Inflammatory macrophage treated with lipopolysaccharide for 1 hour (primary cell): Measurements from ENCODE around the gene PTPN3.

Experiments
- DNase-seq, 2 donors: peaks; one replicate each; pipeline ENCODE4 v3.0.0-alpha.2; 2020 to 2022

The PTPN3 gene

DNA sequence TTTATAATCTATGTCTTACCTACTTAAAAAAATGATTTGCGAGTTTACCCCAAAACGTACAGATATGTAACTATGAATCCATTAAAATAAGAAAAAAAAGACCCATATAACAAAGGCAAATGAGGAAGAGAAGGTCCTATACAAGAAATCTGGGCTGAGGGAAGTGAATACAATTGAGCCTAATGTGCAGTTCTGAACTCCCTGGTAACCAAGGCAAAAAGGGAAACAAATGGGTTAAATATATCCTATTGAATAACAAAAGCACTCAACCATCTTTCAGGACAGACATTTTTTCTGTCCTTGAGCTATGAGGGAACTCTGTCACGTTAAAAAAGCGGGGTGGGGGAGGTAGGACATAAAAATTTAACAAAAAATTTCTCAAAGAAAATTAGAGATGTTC, 78.6 kb downstream of the PTPN3 start:
- no peak for DNase-seq

DNA sequence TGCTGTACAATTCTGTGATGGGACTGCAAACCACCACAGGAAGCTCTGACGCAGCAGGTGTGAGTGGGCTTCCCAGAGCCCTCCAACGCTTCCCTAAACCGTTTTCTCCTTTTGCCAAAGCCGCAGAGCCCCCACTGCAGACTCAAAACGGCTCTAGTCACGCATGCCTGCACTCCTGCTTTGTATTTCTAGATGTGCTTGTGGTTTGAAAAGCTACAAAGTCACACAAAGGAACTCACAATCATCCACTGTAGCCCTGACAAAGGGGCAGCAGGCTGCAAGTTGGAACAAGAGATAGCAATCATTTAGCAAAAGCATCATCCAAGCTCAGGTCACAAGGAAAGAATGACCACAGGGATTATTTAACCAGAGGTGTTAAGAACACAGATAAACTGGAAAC, 79.3 kb downstream of the PTPN3 start:
- no peak for DNase-seq

DNA sequence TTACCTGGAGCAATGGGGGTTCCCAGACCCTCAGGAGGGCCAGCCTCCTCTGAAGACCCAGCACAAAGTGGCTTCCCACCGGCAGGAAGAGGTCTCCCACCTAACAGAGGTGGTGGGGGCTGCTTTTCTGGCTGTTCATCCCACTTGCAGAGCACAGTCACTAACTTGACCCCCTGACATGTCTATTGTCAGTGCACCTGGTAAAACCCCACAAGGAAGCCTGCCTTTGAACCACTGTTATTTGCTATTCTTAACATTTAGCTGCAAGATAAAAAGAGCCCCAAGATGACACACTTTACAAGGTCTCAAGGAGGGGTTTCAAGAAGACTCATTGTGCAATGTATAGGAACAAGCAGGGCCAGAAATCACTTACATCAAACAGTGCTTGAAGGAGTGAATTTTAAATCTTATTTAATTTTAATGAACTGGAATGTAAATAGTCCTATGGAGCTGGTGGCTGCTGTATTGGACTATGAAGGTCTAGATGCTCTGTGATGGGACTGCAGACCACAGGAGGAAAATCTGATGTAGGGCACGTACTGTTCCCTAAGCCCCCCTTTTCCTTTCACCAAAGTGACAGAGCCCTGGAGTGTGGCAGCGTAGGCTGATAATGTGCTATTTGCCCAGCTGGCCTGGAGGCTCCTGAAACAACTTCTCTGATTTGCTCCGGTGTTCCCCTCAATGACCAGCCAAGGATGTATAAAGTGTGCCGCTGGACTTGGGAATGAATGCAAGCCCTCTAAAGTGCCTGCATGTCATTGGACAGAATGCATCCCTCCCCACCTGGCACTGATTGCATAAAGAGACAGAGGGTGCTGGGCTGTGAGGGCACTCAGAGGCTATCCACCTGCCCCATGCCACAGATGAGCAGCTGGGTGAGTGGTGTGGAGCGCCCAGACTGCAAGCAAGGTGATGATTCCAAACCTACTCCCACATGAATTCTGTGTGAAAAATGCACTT, 80.2 kb downstream of the PTPN3 start:
- DNase-seq, result no peak

DNA sequence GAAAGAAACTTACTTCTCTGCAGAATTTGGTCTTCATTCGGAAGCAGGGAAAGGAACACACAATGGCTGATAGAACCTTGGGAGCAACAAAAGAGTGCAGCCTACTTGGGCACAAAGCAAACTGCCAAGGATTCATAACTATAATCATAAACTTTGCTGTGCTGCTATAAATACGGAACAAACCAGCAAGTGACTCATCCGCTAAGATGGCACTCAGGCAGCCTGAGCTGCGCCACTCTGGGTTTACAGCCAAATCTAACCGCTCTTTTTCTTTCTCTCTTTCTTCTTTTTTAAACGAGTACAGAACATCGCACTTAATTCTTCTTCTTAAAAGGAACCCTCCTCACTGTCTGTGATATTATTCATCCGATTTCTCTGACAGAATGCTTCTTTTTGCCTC, 81.1 kb downstream of the PTPN3 start:
- DNase-seq, result no peak

DNA sequence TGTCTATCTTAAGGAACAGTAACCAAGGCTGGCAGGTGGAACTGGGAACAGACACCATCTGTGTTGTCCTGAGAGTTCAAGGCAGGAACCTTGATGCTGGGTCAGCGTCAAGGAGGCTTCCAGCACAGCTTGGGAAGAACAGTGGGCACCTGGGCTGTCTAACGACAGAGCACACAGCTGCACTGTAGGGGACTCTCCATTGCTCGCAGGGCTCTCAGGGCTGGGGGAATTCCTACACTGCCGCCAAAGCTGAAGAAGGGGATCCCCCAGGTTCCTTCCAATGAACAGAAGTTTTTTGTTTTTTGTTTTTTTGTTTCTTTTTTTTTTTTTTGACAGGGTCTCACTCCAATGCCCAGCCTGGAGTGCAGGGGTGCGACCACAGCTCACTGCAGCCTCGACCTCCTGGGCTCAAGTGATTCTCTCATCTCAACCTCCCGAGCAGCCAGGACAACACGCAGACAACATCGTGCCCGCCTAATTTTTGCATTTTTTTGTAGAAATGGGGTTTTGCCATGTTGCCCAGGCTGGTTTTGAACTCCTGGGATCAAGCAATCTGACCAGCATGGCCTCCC, 81.9 kb downstream of the PTPN3 start:
- DNase-seq, result no peak

DNA sequence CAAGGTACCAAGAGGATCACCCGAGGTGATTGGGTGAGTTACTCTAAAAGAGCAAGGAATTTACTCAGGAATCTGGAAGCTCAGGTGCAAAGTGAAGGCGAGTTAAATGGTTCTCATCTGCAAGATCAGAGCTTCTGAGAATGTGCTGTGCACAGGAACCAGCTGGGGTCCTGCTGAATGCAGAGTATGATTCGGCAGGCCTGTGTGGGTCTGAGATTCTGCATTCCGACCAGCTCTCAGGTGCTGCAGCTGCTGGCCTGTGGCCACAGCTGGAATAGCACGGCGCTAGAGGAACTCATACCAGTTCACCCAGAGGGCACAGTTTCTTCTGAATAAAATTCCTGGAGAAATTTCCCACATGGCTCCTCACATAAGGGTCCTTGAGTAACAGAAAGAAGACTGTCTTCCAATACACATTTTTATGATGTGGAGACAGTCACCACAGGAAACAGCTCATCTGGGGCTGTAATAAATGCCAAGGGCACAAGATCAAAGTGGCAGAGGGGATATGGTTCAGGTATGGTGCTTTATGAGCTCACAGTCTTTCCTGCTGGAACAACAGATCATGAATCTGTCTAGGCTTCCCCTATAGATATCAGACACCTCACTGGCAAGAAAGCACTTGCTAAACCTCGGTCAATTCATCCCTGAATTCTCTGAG, 83.9 kb downstream of the PTPN3 start:
- no peak for DNase-seq

DNA sequence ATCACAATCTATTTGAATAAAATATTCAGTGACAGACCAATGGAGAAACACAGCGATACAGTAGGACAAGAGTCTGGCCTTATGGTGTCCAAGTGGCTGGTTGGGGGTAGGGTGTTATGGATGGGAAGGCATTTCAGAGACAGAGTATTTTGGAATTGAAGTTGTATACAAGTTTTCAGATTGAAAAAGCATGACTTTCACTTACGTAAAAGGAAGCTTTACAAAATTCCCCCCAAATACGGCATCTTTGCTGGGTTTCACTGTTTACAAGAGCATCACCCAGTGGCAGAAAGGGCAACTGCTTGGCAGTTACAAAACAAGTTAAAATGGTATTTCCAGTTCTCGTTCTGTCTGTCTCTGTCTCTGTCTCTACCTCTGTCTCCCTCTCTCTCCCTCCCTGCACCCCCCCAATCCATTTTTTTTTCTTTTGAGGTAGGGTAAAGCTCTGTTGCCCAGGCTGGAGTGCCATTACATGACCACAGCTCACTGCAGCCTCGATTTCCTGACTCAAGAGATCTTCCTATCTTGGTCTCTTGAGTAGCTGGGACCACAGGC, 86.2 kb downstream of the PTPN3 start:
- DNase-seq, result peak; percentile 14 to 25

DNA sequence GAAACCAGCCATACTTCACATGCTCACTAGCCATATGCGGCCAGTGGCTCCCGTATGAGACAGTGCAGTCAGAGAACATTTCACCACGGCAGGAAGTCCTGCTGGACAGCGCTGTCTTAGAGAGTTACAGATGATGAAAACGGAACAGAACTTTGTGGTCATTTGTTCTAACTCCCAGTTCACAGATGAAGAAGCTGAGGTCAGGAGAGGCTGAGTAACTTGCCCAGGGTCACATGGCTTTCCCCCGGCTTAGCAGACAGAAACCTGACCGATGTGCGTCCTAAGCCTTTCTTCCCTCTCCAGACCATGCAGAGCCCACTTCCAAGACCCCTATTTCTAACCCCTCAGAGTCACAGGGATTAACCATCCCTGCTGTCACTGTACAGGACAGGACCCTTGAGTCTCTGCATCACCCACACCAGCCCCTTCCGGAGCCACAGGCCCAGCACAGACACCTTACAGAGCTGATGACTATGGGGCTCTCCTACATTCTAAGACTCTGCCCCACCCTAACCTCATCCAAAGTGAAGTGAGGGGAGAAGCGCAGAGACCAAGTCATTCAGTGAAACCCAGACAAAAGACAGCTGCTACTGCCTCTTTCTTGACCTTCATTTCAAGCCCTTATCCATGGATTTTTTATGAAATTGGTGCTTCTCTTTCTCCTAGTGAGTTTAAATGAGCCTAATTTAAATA, 86.9 kb downstream of the PTPN3 start:
- DNase-seq, result no peak

DNA sequence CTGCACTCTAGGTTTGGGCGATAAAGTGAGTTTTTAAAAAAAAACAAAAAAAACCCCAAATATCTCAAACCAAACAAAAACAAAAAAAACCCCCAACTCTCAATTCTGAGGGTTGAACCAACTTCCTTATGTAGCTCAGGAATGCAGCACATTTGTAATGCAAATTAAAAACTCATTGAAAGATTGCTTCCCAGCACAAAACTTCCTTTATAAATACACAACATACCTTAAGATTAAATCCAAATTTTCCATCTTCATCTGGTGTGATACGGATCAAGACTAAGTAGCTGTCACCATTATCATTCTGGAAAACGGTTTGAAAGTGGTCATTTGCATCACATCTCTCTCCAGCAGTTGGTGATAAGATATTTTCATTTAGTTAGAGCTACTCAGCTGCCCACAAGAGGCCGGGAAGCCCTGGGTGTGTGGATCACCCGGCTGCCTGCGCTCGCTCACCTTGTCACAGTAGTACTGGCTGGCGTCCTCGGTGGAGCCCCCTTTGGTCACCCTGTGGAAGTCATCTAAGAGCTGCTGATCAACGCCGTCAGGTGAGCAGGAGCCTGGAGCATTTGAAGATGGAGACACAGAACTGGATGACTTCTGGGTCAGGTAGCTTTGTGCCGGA, 88.2 kb downstream of the PTPN3 start:
- DNase-seq, result no peak

DNA sequence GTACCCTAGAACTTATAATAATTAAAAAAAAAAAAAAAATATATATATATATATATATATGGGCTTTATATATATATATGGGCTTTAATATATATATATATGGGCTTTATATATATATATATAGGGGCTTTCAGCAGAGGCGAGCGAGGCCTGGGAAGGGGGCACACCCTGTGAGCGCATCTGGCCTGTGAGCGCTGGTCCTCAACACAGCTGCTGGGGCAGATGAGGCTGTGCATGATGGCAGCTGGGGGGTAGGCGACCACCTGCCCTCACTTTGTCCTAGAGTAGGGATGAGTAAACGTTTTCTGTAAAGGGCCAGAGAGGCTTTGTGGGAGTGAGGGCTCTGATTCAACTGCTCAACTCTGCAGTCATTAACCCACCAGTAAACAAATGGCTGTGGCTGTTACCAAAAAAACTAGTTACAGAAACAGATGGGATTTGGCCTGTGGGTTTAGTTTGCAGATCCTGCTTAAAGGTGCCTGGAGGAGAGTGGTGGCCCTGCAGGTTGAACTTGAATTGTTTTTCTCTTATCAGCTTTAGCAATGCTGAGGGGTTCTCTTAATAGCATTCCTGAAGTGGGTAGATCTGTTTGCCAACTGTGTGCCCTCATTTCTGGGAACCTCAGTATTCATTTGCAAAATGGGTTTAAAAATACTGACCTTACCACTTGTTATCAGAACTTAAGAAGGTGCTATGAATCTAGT, 89.2 kb downstream of the PTPN3 start:
- DNase-seq, result no peak

DNA sequence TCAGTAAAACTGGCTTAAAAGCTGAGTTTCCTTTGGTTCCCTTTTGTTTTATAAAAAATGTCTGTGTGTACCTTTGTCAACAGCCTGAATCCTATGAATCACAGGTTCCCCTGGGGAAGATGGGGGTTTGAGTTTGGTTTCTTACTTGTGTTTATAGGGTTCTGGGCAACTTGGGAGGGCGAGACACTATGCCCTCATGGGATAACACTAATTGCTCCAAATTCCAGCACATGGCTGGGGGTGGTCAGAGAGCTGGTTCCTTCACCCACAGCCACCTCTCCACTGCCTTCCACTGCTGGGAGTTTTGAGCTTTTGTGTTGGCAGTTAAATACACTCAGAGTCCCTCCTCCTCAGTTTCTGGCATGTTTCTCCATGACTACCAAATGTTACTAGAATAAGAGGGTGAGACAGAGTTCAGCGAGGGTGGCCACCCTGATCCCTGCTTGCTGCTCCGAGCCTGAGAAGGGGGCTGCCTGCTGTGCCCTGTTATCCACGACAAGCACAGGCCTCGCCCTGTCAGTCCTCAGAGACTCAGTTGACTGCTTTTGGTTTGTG, 94.3 kb downstream of the PTPN3 start:
- DNase-seq, result no peak

DNA sequence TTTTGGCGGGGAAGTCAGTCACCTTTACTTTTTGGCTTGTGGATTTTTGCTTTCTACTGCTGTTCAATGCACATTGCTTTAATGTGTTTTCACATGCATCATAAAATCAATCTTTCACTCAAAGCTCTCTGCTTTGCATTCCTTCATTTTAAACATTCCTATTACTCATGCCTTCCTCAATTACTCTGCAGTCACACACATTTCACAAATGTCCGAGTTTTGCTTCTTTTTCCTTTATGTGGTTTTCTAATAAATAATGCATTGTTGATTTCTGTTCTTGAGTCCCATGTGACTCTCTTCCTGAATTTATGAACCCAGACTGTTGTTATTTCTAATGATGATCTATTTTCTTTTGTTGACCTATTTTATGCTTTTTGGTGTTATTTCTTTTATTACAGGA, 95.0 kb downstream of the PTPN3 start:
- no peak for DNase-seq

DNA sequence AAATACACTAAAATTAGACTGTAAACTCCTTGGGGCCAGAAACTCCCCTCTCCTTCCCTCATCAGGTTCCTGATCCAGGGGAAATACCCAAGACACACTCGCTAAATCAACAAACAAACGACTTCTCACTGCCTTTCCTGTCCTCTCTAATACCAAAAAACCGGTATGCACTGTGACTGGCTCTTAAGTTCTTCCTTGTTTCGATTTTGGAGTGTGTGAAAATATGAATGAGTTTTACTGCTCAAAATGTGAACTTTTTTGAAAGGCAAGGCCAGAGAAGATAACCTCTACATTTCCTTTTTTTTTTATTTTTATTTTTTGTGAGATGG, 96.2 kb downstream of the PTPN3 start:
- no peak for DNase-seq

DNA sequence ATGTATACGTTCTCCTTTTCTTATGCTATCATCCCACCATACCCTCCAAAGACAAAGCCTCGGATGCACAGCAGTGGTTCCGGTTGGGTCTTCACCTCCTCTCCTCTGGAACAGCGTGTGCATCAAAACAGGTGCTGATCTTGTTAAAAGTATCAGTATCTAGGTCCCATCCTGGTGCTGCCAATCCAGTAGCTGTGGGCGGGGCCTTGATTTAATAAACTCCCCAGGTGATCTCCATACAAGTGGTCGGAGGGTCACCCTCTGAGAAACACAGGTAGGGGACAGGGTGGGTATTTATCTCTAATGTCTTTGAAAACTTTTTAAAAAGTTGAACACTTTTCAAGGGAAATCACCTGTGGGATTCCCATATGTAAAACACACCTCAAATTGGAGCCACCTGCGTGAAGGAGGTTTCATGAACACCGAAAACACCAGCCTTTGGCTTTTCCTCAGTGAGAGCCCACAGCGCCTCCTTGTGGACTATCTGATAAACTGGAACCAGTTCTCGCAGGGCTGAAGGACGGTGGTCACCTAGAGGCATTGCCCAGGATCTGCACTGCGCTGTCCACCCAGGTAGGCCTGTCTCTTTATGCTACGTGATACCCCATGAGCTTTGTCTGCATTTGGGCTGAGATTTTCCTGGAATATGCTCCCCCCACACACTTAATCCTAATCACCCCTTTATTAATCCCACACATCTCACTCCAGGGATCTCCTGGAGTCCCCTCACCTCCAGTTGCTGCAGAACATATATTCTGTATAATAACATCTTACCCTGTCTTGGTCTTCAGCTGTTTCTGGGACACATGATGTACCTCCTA, 96.7 kb downstream of the PTPN3 start:
- DNase-seq, result peak; percentile 5 to 48

DNA sequence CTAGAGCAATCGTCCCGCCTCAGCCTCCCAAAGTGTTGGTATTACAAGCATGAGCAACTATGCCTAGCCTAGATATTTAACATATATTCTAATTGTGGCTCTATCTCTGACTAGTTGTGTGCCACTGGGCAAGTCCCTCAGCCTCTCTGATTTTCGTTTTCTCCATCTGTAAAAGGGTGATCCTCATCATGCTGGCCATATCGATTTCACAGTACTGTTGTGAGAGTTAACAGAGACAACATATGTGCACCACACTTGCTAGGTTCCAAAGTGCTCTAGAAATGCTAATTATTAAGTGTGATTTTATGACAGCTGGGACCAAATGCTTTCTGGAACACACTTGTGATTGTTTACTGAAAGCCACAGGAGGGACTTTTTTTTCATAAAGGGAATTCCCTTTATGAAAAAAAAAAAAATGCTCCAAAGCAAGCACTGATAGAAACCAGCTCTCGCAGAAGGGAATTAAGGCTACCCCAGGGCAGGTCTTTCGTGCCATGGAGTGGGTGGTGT, 98.8 kb downstream of the PTPN3 start:
- DNase-seq, result no peak

DNA sequence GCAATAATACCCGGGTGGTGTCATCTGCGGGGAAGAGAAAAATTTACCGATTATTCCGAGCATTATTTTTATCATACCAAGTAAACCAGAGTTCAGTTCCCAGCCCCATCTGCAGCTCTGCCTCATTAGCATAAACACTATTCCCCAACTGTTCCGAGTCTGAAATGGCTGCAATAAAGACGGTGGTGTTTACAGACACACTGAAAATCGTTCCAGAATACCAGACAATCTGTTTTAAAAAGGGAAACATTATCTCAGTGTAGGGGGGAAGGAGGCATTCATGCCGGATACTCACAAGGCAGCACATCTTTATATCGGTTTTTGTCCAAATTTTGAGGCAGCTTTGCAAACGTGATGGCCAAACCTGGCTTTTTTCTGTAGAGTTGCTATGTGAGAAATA, 106.9 kb downstream of the PTPN3 start:
- no peak for DNase-seq

DNA sequence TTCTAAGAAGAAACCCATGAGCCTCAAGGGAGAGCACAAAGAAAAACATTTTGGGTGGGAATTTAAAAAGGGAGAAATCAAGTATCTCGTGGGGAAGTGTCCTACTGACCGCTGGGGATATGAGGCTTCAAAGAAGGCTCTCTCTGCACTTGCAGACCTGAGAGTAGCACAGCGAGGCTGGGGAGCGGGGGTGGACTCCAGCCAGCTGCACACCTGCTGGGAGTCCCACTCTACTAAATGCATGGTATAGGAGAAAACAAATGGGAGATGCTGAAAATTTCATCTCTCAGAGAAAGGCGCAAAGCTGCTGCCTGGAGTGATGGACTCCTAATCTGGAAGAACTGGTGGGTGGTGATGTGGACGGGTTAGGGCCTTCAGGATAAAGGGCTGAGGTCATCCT, 110.3 kb downstream of the PTPN3 start:
- DNase-seq, result no peak

DNA sequence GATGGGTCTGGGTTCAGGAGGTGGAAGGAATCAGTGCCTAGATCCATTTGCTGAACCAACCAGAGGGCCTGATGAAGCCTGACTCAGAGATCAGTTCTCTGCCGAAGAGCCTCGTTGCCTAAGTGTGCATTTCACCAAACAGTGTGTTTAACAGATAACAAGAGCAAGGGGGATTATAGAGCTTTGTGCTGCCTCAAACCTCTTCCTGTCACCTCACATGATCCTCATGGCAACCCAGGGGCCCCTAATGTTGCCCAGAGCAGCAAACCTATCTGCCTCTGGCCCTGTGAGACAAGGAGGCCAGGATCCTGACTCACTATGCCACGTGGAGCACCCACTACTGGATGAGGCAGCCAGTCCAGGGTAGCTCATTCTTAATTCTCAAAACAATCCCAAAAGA, 110.9 kb downstream of the PTPN3 start:
- DNase-seq, result no peak

DNA sequence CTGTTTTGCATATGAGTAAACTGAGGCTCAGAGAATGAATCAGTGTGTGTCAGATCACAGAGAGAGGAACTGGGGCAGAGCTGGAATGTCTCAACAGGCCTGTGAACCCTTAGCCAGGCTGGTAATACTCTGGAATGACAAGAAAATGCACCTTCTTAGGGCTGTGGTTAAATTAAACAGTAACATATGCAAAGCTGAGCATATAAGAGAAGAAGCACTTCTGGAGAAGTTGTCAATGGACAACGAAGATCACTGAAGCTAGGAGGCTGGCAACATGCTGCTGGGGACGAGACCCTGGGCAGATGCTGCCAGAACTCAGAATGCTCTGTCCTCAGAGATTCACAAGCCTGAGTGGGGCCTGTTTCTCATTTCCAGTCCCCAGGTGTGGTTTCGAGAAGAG, 112.6 kb downstream of the PTPN3 start:
- no peak for DNase-seq

DNA sequence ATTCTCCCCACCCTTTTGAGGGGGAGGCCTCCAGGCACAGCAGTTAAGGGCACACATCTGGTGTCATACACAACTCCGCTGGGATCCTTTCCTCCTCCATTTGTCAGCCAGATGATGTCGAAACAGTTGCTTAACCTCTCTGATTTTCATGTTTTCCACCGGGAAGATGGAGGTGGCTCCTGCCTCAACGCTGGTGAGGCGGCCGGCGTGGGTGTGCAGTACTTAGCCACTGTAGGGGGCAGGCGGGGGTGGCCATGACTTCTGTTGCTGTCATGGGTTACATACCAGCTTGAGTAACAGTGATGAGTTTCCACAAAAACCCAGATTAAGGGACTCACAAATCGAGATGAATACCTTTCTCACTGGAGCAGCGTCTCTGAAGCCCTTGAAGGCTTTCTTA, 114.2 kb downstream of the PTPN3 start:
- DNase-seq, result no peak

DNA sequence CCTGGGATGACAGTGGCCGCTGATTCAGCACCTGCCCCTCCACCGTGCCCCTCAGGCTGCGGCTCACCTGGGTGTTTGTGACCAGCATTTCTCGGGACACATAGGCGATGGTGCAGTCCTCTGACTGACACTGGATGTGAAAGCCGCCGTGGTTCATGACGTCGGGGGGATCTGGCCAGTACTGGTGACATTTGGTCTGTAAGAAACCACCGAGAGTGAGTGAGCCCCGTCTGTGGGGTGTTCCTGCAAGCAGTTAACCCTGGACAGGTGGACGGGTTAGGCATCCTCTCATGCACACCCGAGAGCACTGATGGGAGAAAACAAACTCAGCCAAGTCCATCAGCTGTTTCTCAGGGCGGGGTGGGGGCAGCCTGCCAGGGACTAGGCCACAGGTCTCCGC, 114.8 kb downstream of the PTPN3 start:
- no peak for DNase-seq
